A549 (cell line): ENCODE measurements around the gene SRPK2. TPM values are rescaled to one million over a fixed set of nuclear protein-coding genes. Genes with fewer than 3 reads are reported as not detected.
A peak's percentile ranks its signal among the peaks of the same experiment; 100 is the strongest.
"Not testable (repeated sequence)": the region's sequence is repeated elsewhere in the genome, so short reads cannot be mapped to it uniquely, and the experiment has no call there.

Experiments used
- ATAC-seq, 2 experiments: fragments of 200-7000 bp in 1 of 2; fragments of >200 bp in 1 of 2; cut with Nextera tagmentation in 1 of 2; cut with Tn5 transposase in 1 of 2; 3 replicates each; pipeline versions ENCODE4 v1.8.0 to v1.9.1; 2018 to 2020; ENCODE audit warnings: mild to moderate bottlenecking in 1 of 2, moderate library complexity in 1 of 2
- CTCF ChIA-PET: fragments of 300-600 bp; sonication (Branson Sonifier 250); formaldehyde crosslinking; extraction: SDS; loops from one replicate; lab custom pipeline; 2021; ENCODE audit warnings: antibody characterized with exemption, inconsistent platforms; lab: Yijun Ruan, JAX
- POLR2A ChIA-PET: fragments of 350-600 bp; formaldehyde crosslinking; extraction: SDS; loops from one replicate; lab custom pipeline; 2021; ENCODE audit warnings: antibody characterized with exemption, inconsistent platforms; lab: Yijun Ruan, JAX
- DNase-seq, 2 experiments: peaks; one replicate each; pipeline versions ENCODE4 v3.0.0 to v3.0.0-alpha.2; 2011 to 2016; ENCODE audit warnings: low read depth in 1 of 2, low spot score in 1 of 2
- FAIRE-seq: peaks from 2 replicates; lab custom pipeline; 2011; peaks lifted over from hg19 to GRCh38; lab: Jason Lieb, UNC
- H3K27ac ChIP-seq, 2 experiments: fragments of >200 bp; sonication (Bioruptor Twin); formaldehyde crosslinking; 3 replicates each; pipeline ENCODE4 v1.5.1; 2016 to 2017
- H3K4me1 ChIP-seq: fragments of >200 bp; sonication (Bioruptor Twin); formaldehyde crosslinking; 3 replicates; pipeline ENCODE4 v1.6.1; 2016
- H3K4me2 ChIP-seq: fragments of >200 bp; sonication (Bioruptor Twin); formaldehyde crosslinking; 3 replicates; pipeline ENCODE4 v1.6.1; 2016
- H3K4me3 ChIP-seq: fragments of >200 bp; sonication (Bioruptor Twin); formaldehyde crosslinking; 3 replicates; pipeline ENCODE4 v1.5.1; 2016
- H3K9me3 ChIP-seq: fragments of >200 bp; sonication (Bioruptor Twin); formaldehyde crosslinking; 3 replicates; pipeline ENCODE4 v1.6.1; 2016
- BCL3 ChIP-seq: fragments of >200 bp; sonication (Bioruptor Twin); formaldehyde crosslinking; IDR thresholded peaks from 3 replicates; pipeline ENCODE4 v1.6.1; 2016
- BHLHE40 ChIP-seq: IDR thresholded peaks from 2 replicates; pipeline ENCODE4 v1.6.1; 2012; ENCODE audit warnings: low read depth, low read length, inconsistent platforms
- CBX2 ChIP-seq: fragments of 200-600 bp; sonication (generic); IDR thresholded peaks from 2 replicates; pipeline ENCODE4 v1.6.1; 2016; ENCODE audit warnings: low read depth, mild to moderate bottlenecking, borderline replicate concordance
- CHD2 ChIP-seq: fragments of 150-350 bp; IDR thresholded peaks from 2 replicates; pipeline ENCODE4 v1.6.1; 2014; ENCODE audit warnings: low read length; ENCODE audit not compliant: partially characterized antibody
- E2F6 ChIP-seq: IDR thresholded peaks from 2 replicates; pipeline ENCODE4 v1.6.1; 2012; ENCODE audit warnings: low read depth, borderline replicate concordance
- ELK1 ChIP-seq: fragments of 150-350 bp; IDR thresholded peaks from 2 replicates; pipeline ENCODE4 v1.6.1; 2014; ENCODE audit warnings: low read depth, mild to moderate bottlenecking, low read length
- EP300 ChIP-seq, 2 experiments: fragments of >200 bp; sonication (Bioruptor Twin); formaldehyde crosslinking; IDR thresholded peaks; 2 replicates in 1 of 2; 3 replicates in 1 of 2; pipeline ENCODE4 v1.6.1; 2016 to 2017
- FOSL2 ChIP-seq, 2 experiments: fragments of 450-650 bp in 1 of 2; fragments of >200 bp in 1 of 2; sonication (Bioruptor Twin) in 1 of 2; formaldehyde crosslinking; IDR thresholded peaks; 2 replicates each; pipeline versions ENCODE4 v1.5.0 to v1.6.1; 2016 to 2020; ENCODE audit warnings: mild to moderate bottlenecking in 1 of 2, moderate library complexity in 1 of 2
- FOXS1 ChIP-seq: fragments of 250-450 bp; sonication (Bioruptor Pico); IDR thresholded peaks from 2 replicates; pipeline ENCODE4 v1.5.0; 2020; ENCODE audit warnings: mild to moderate bottlenecking, moderate library complexity
- GATA3 ChIP-seq: IDR thresholded peaks from 2 replicates; pipeline ENCODE4 v1.6.1; 2012; ENCODE audit warnings: borderline replicate concordance
- HES2 ChIP-seq: fragments of >200 bp; sonication (Bioruptor Twin); formaldehyde crosslinking; IDR thresholded peaks from 2 replicates; pipeline ENCODE4 v1.6.1; 2016
- JUNB ChIP-seq: fragments of >200 bp; sonication (Bioruptor Twin); formaldehyde crosslinking; IDR thresholded peaks from 2 replicates; pipeline ENCODE4 v1.6.1; 2016
- KDM1A ChIP-seq: fragments of 200-600 bp; sonication (generic); IDR thresholded peaks from 2 replicates; pipeline ENCODE4 v1.6.1; 2016; ENCODE audit warnings: low read depth, mild to moderate bottlenecking
- MAX ChIP-seq: IDR thresholded peaks from 2 replicates; pipeline ENCODE4 v1.6.1; 2012
- MAZ ChIP-seq: fragments of 150-350 bp; IDR thresholded peaks from 2 replicates; pipeline ENCODE4 v1.6.1; 2014; ENCODE audit warnings: antibody characterized with exemption, low read depth, low read length, borderline replicate concordance
- MYC ChIP-seq: IDR thresholded peaks from 2 replicates; pipeline ENCODE4 v1.6.1; 2012; ENCODE audit warnings: mild to moderate bottlenecking, inconsistent platforms, low read length, improper control_type of control experiment, borderline replicate concordance
- POLR2AphosphoS2 ChIP-seq: conservative IDR thresholded peaks from 2 replicates; pipeline ENCODE4 v1.6.1; 2012; ENCODE audit warnings: low read length, improper control_type of control experiment, inconsistent platforms
- RAD21 ChIP-seq, 2 experiments: fragments of >200 bp in 1 of 2; sonication (Bioruptor Twin) in 1 of 2; formaldehyde crosslinking in 1 of 2; IDR thresholded peaks in 1 of 2; conservative IDR thresholded peaks in 1 of 2; 2 replicates in 1 of 2; 3 replicates in 1 of 2; pipeline ENCODE4 v1.6.1; 2012 to 2018; ENCODE audit warnings: inconsistent platforms in 1 of 2
- RARB ChIP-seq: fragments of 250-450 bp; sonication (Bioruptor Pico); IDR thresholded peaks from 2 replicates; pipeline ENCODE4 v1.8.0; 2021; ENCODE audit warnings: mild to moderate bottlenecking, moderate library complexity
- RFX5 ChIP-seq: fragments of 450-650 bp; IDR thresholded peaks from 2 replicates; pipeline ENCODE4 v1.7.1; 2014; ENCODE audit warnings: antibody characterized with exemption, mild to moderate bottlenecking, moderate library complexity
- RNF2 ChIP-seq: fragments of 200-600 bp; sonication (generic); IDR thresholded peaks from 2 replicates; pipeline ENCODE4 v1.6.1; 2016; ENCODE audit warnings: low read depth, mild to moderate bottlenecking, antibody characterized with exemption, moderate library complexity, borderline replicate concordance
- TFCP2L1 ChIP-seq: fragments of 250-450 bp; sonication (Bioruptor Pico); IDR thresholded peaks from 2 replicates; pipeline ENCODE4 v1.5.0; 2021; ENCODE audit warnings: mild to moderate bottlenecking
- TP53 ChIP-seq: fragments of 250-450 bp; sonication (Bioruptor Pico); IDR thresholded peaks from 2 replicates; pipeline ENCODE4 v1.5.0; 2021; ENCODE audit warnings: mild to moderate bottlenecking, moderate library complexity
- ZC3H11A ChIP-seq: fragments of 450-650 bp; IDR thresholded peaks from 2 replicates; pipeline ENCODE4 v1.6.1; 2014; ENCODE audit warnings: antibody characterized with exemption, mild to moderate bottlenecking
- ZFP36 ChIP-seq: fragments of 450-650 bp; IDR thresholded peaks from 2 replicates; pipeline ENCODE4 v1.6.1; 2014; ENCODE audit warnings: borderline replicate concordance; ENCODE audit not compliant: partially characterized antibody
- WGBS: methylation state at CpG from one replicate; pipeline ENCODE4 v1.1.6; 2017; ENCODE audit errors: missing lambda C conversion rate; 5-methylcytosine and 5-hydroxymethylcytosine counted together
- polyA plus RNA-seq, 4 experiments: library from polyadenylated mRNA; depleted of rRNA in 3 of 4; stranded (reverse); fragments of >200 nt; fragmentation: RNase III in 1 of 4; extraction: RNeasy Plus Mini Kit Qiagen cat#74134 plus additional on column Dnase treatment in 1 of 4; gene quantifications; 2 replicates in 3 of 4; 3 replicates in 1 of 4; pipeline ENCODE4 v1.2.3, GENCODE V29; 2011 to 2017

Gene SRPK2
- polyA plus RNA-seq, 2 of the 4 experiments (the other 2 are of a cell fraction): 23.0 to 30.9 TPM

GRCh38 chr7:105352901-105353668 is 35.6 kb downstream of the SRPK2 start:
- ATAC-seq (no peak), DNase-seq (no peak), FAIRE-seq (no peak)
- POLR2A ChIA-PET: interaction anchor here (0.6 kb wide), 1 partner anchor 64 kb away, joined by 3 read pairs; no protein-coding TSS in a partner anchor
- CTCF ChIA-PET: interaction anchor here (0.6 to 3.6 kb wide), 2 partner anchors 12 to 13 kb away, joined by 3 to 11 read pairs; no protein-coding TSS in a partner anchor
- no peak for TF ChIP-seq BHLHE40
- TF ChIP-seq MAZ: no peak
- TF ChIP-seq JUNB: no peak
- no peak for TF ChIP-seq ELK1
- TF ChIP-seq HES2: no peak
- no peak for TF ChIP-seq CBX2
- TF ChIP-seq GATA3: no peak
- no peak for TF ChIP-seq POLR2AphosphoS2
- no peak for TF ChIP-seq ZC3H11A
- TF ChIP-seq FOXS1 (CRISPR knock-in tag): no peak
- TF ChIP-seq E2F6: no peak
- TF ChIP-seq MYC: no peak
- TF ChIP-seq EP300 (IDR thresholded peaks at IDR 0.05): no peak
- TF ChIP-seq RFX5: no peak
- no peak for TF ChIP-seq TFCP2L1 (CRISPR knock-in tag)
- TF ChIP-seq RNF2: no peak
- Histone ChIP-seq H3K9me3 (no peaks in the 10 kb centered on the region), H3K4me1 (peaks cover 21% of the 10 kb centered on the region), H3K4me3 (no peak overlapping the region), H3K4me2 (no peak overlapping the region), H3K27ac (no peak overlapping the region; a peak in 1 of 6 replicates)
- 82% methylated on average over 4 of the region's 4 CpGs for WGBS

- DNase-seq: no peak
- ChIA-PET CTCF (interaction anchor here (0.6 to 3.6 kb wide), 4 partner anchors 9 to 51 kb away, joined by 3 to 11 read pairs (median 3); no protein-coding TSS in a partner anchor), POLR2A (interaction anchor here (0.6 kb wide), 1 partner anchor 1929 kb away, joined by 4 read pairs; no protein-coding TSS in a partner anchor)
- no peak for FAIRE-seq
- Histone ChIP-seq H3K4me1 (peaks cover 21% of the 10 kb centered on the region), H3K9me3 (no peaks in the 10 kb centered on the region), H3K4me3 (no peak overlapping the region), H3K27ac (peak overlapping the region in 1 of 2 experiments; percentile 64; a peak in 3 of 6 replicates), H3K4me2 (peak overlapping the region; percentile 54)
- TF ChIP-seq FOSL2 (IDR thresholded peaks at IDR 0.05) (no peak), FOSL2 (CRISPR knock-in tag; IDR thresholded peaks at IDR 0.05) (0 out of 2 replicates have a peak, but pooled peaks have one; percentile 7), MAX (no peak)
- WGBS: 33% methylated on average over 3 of the region's 3 CpGs
- ATAC-seq: peak; percentile 68 to 71
These were observed 36.6 kb downstream of the SRPK2 start for GRCh38 chr7:105352018-105352612.

- no peak overlapping the region for H3K4me2 ChIP-seq
- H3K4me3 ChIP-seq: no peak overlapping the region
- POLR2A ChIA-PET: interaction anchor here (0.9 kb wide), 1 partner anchor 8 kb away, joined by 6 read pairs; no protein-coding TSS in a partner anchor
- peaks cover 21% of the 10 kb centered on the region for H3K4me1 ChIP-seq
- WGBS: 91% methylated on average over 7 of the region's 7 CpGs
- 0 out of 6 replicates have a peak overlapping the region, but pooled peaks of 1 of the 2 experiments have one; percentile 23 for H3K27ac ChIP-seq
- DNase-seq (no peak), ATAC-seq (no peak)
- CTCF ChIA-PET: interaction anchor here (1.0 to 3.6 kb wide), 4 partner anchors 10 to 52 kb away, joined by 3 to 11 read pairs (median 3); no protein-coding TSS in a partner anchor
- TF ChIP-seq RAD21 (conservative IDR thresholded peaks at IDR 0.05 in 1 of 2, IDR thresholded peaks at IDR 0.05 in 1 of 2) (no peak), ZFP36 (no peak), CHD2 (no peak), TP53 (CRISPR knock-in tag) (no peak), MAX (no peak), BCL3 (no peak), KDM1A (no peak), RARB (CRISPR knock-in tag) (no peak), RFX5 (no peak)
- TF ChIP-seq, all 56 proteins: peak for 0
- H3K9me3 ChIP-seq: no peaks in the 10 kb centered on the region
- FAIRE-seq: no peak
These were observed 37.8 kb downstream of the SRPK2 start for GRCh38 chr7:105350906-105351305.

GRCh38 chr7:105348177-105348576 is 40.5 kb downstream of the SRPK2 start:
- POLR2A ChIA-PET, FAIRE-seq, H3K4me2 ChIP-seq, H3K4me3 ChIP-seq, ATAC-seq, H3K9me3 ChIP-seq, H3K27ac ChIP-seq, DNase-seq: not testable (repeated sequence)
- CTCF ChIA-PET: interaction anchor here (0.6 kb wide), 1 partner anchor 81 kb away, joined by 3 read pairs; no protein-coding TSS in a partner anchor
- 92% methylated on average over 11 of the region's 11 CpGs for WGBS
- peaks cover 17% of the 10 kb centered on the region for H3K4me1 ChIP-seq
